ENCODE measurements around the gene KRTCAP3.

KRTCAP3 gene

GRCh38 chr2:27441958-27442919 lies at the start of gene KRTCAP3:
Gene KRTCAP3 (plus strand): TSS chr2:27442381. CDS start chr2:27442413, 32 bp downstream.
- Histone ChIP-seq H3K9me3 (replicated peaks in 1 of 11) (no peaks in the 10 kb centered on the region), H3K27ac (no peak within 1 kb of the TSS), H4K20me1 (peaks cover 0 to 36% (median 15%) of the 10 kb centered on the region in 11 experiments; a peak in 14 of 22 replicates), H3K4me2 (peak within 1 kb of the TSS in 5 of 11 experiments; percentile 5 to 29 (median 10); a peak in 5 of 22 replicates), H3K36me3 (peaks cover 65 to 96% (median 92%) of the 10 kb centered on the region in 11 experiments), H3K4me1 (peaks cover 0 to 11% (median 3%) of the 10 kb centered on the region in 10 experiments; a peak in 6 of 20 replicates), H3K27me3 (no peaks in the 10 kb centered on the region), H3K4me3 (no peak within 1 kb of the TSS), H3K9ac (peak within 1 kb of the TSS in 1 of 11 experiments; percentile 29; a peak in 2 of 22 replicates)
- TF ChIP-seq Cebpa-rat (IDR thresholded peaks at IDR 0.05), result no peak

GRCh38 chr2:27393225-27393624 lies 49.0 kb upstream of the KRTCAP3 start:
- Histone ChIP-seq H3K4me1 (no peaks in the 10 kb centered on the region; a peak in 1 of 20 replicates), H3K4me3 (no peak overlapping the region), H3K36me3 (peaks cover 12 to 95% (median 74%) of the 10 kb centered on the region in 11 experiments), H3K27me3 (no peaks in the 10 kb centered on the region), H3K4me2 (no peak overlapping the region), H3K9ac (no peak overlapping the region), H3K27ac (no peak overlapping the region), H3K9me3 (replicated peaks in 1 of 11) (no peaks in the 10 kb centered on the region), H4K20me1 (peaks cover 11 to 100% (median 100%) of the 10 kb centered on the region in 11 experiments; a peak in 21 of 22 replicates)
- TF ChIP-seq Cebpa-rat (IDR thresholded peaks at IDR 0.05), result no peak

- Histone ChIP-seq H3K4me3 (no peak overlapping the region), H3K9me3 (replicated peaks in 1 of 11) (peaks cover 0 to 11% (median 3%) of the 10 kb centered on the region in 11 experiments; a peak in 9 of 22 replicates), H3K27me3 (no peaks in the 10 kb centered on the region), H3K27ac (no peak overlapping the region), H4K20me1 (peaks cover 18 to 100% (median 100%) of the 10 kb centered on the region in 11 experiments; a peak in 20 of 22 replicates), H3K4me2 (no peak overlapping the region), H3K9ac (no peak overlapping the region), H3K4me1 (peaks cover 0 to 12% (median 0%) of the 10 kb centered on the region in 10 experiments; a peak in 5 of 20 replicates), H3K36me3 (peaks cover 24 to 96% (median 80%) of the 10 kb centered on the region in 11 experiments; a peak in 21 of 22 replicates)
- TF ChIP-seq Cebpa-rat (IDR thresholded peaks at IDR 0.05), result no peak
Measured at GRCh38 chr2:27398962-27399361, 43.2 kb upstream of the KRTCAP3 start.

- peaks cover 18 to 100% (median 99%) of the 10 kb centered on the region in 11 experiments; a peak in 20 of 22 replicates for H4K20me1 ChIP-seq
- no peak overlapping the region for H3K4me2 ChIP-seq
- peaks cover 0 to 12% (median 0%) of the 10 kb centered on the region in 10 experiments; a peak in 5 of 20 replicates for H3K4me1 ChIP-seq
- peaks cover 24 to 98% (median 81%) of the 10 kb centered on the region in 11 experiments; a peak in 21 of 22 replicates for H3K36me3 ChIP-seq
- H3K9me3 ChIP-seq (replicated peaks in 1 of 11), result peaks cover 0 to 11% (median 3%) of the 10 kb centered on the region in 11 experiments; a peak in 9 of 22 replicates
- TF ChIP-seq Cebpa-rat (IDR thresholded peaks at IDR 0.05), result no peak
- H3K4me3 ChIP-seq, result no peak overlapping the region
- no peaks in the 10 kb centered on the region for H3K27me3 ChIP-seq
- H3K9ac ChIP-seq, result peak overlapping the region in 2 of 11 experiments; percentile 7 to 11; a peak in 2 of 22 replicates
- H3K27ac ChIP-seq, result no peak overlapping the region
Measured at GRCh38 chr2:27400348-27401135, 41.6 kb upstream of the KRTCAP3 start.

GRCh38 chr2:27407798-27408491 lies 34.2 kb upstream of the KRTCAP3 start:
- peaks cover 6 to 64% (median 60%) of the 10 kb centered on the region in 11 experiments; a peak in 21 of 22 replicates for H4K20me1 ChIP-seq

GRCh38 chr2:27408601-27409320 lies 33.4 kb upstream of the KRTCAP3 start:
- Histone ChIP-seq H3K9ac (peak overlapping the region; percentile 84 to 98 (median 93)), H3K27me3 (no peaks in the 10 kb centered on the region), H3K4me1 (peaks cover 17 to 30% (median 25%) of the 10 kb centered on the region in 10 experiments), H3K36me3 (peaks cover 3 to 41% (median 38%) of the 10 kb centered on the region in 11 experiments; a peak in 20 of 22 replicates), H3K27ac (peak overlapping the region; percentile 46 to 94 (median 91)), H3K9me3 (replicated peaks in 1 of 11) (peaks cover 0 to 5% (median 0%) of the 10 kb centered on the region in 11 experiments; a peak in 1 of 22 replicates), H3K4me3 (peak overlapping the region; percentile 86 to 100 (median 98)), H3K4me2 (peak overlapping the region; percentile 78 to 98 (median 89)), H4K20me1 (peaks cover 6 to 56% (median 52%) of the 10 kb centered on the region in 11 experiments; a peak in 21 of 22 replicates)
- no peak for TF ChIP-seq Cebpa-rat (IDR thresholded peaks at IDR 0.05)

More at GRCh38 chr2:27407798-27408491, 34.2 kb upstream of the KRTCAP3 start:
- Histone ChIP-seq H3K27ac (peak overlapping the region; percentile 38 to 94 (median 91); a peak in 19 of 22 replicates), H3K27me3 (no peaks in the 10 kb centered on the region), H3K4me2 (peak overlapping the region; percentile 78 to 98 (median 89)), H3K4me1 (peaks cover 17 to 38% (median 26%) of the 10 kb centered on the region in 10 experiments), H3K4me3 (peak overlapping the region; percentile 86 to 100 (median 98)), H3K36me3 (peaks cover 7 to 49% (median 46%) of the 10 kb centered on the region in 11 experiments; a peak in 21 of 22 replicates), H3K9ac (peak overlapping the region; percentile 84 to 98 (median 93)), H3K9me3 (replicated peaks in 1 of 11) (peaks cover 0 to 5% (median 0%) of the 10 kb centered on the region in 11 experiments; a peak in 1 of 22 replicates)
- no peak for TF ChIP-seq Cebpa-rat (IDR thresholded peaks at IDR 0.05)
